Stimulated activated naive CD8-positive, alpha-beta T cell treated with anti-CD3 and anti-CD28 coated beads, Interleukin-15, Interleukin-2, amounts not matched to agents 100 ng/mL and 50 ng/mL, for 24 hours (primary cell): ENCODE measurements around the gene HOTAIR.
A peak's percentile ranks its signal among the peaks of the same experiment; 100 is the strongest.

Source experiments
- H3K27ac Mint-ChIP-seq: one replicate; pipeline ENCODE4 v1.8.0; 2021; ENCODE audit warnings: mild to moderate bottlenecking, mixed read lengths
- H3K27me3 Mint-ChIP-seq: one replicate; pipeline ENCODE4 v1.8.0; 2021; ENCODE audit warnings: mixed read lengths
- H3K36me3 Mint-ChIP-seq: one replicate; pipeline ENCODE4 v1.8.0; 2021; ENCODE audit warnings: low read depth, mixed read lengths
- H3K4me1 Mint-ChIP-seq: one replicate; pipeline ENCODE4 v1.8.0; 2021; ENCODE audit warnings: low read depth, mixed read lengths
- H3K4me3 Mint-ChIP-seq: one replicate; pipeline ENCODE4 v1.8.0; 2021; ENCODE audit warnings: mild to moderate bottlenecking, mixed read lengths
- H3K9me3 Mint-ChIP-seq: one replicate; pipeline ENCODE4 v1.8.0; 2021; ENCODE audit warnings: mixed read lengths

Gene HOTAIR

DNA sequence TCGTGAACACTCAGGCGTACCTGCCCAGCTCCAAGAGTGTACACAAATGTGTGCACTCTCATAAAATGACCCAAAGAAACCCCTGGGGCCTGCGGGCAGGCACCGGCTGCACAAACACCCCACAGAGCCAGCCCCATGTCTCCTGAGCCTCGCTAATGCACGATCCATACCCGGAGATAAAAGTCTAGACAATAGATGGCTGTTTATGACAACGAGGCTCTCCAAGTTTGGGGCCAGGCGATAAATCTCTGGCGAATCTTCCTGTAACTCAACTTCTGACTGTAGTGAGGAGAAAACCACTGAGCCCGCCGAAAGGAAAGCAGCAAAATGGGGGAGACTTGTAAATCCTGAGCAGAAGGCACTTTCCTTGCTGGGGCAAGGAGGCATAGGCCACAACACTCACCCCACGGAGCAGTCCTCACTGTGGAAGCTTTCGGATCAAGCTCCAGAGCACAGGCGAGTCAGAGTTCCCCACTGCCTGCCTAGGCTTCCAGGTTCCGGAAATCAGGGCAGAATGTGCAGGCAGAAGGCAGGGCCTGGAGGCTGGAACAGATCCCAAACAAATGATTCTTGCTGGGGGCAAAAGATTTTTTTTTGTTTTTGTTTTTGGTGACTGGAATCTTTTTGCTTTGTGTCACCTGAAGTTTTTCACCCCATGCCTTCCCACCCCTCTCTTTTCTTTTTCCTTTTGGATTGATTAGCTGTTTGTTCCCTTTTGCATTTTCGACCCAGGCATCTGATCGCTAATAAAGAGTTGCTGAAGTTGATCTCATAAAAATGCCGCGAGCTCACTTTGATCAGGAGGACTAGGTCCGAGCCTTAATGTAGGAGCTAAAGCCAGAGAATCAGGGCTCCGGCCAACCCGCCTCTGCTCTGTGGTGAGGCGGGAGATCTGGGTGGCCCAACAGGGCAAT, 6.3 kb downstream of the HOTAIR start:
- peaks cover 100% of the 10 kb centered on the region for H3K27me3 Mint-ChIP-seq
- no peaks in the 10 kb centered on the region for H3K9me3 Mint-ChIP-seq
- H3K27ac Mint-ChIP-seq, result no peak overlapping the region
- peaks cover 3% of the 10 kb centered on the region for H3K36me3 Mint-ChIP-seq
- peaks cover 33% of the 10 kb centered on the region for H3K4me1 Mint-ChIP-seq
- H3K4me3 Mint-ChIP-seq, result no peak overlapping the region

DNA sequence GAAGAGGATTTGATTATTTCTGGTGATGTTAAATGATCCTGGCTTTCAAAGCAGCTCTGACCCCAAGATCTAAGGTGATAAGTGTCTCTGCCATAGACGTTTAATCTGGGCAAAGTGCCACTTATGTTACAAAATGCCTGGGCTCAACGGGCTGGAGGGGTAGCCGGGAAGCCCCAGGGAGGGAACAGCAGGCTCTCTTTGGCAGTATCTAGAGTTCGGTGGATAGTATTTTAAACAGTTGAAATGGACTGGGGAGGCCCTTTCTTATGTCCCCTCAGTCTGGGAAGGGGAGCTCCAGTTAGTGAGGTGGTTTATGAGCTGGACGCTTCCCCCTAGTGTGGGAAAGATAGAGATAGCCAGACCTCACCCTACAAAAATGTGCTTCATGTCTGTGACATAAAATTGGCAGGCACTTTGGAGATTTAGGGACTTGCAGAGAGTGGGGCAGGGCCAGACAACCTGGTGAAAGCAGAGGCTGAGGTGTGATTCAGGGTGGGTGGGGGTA, 7.3 kb downstream of the HOTAIR start:
- no peak overlapping the region for H3K4me3 Mint-ChIP-seq
- peaks cover 99% of the 10 kb centered on the region for H3K27me3 Mint-ChIP-seq
- H3K36me3 Mint-ChIP-seq, result no peaks in the 10 kb centered on the region
- no peak overlapping the region for H3K27ac Mint-ChIP-seq
- H3K9me3 Mint-ChIP-seq, result no peaks in the 10 kb centered on the region
- peaks cover 28% of the 10 kb centered on the region for H3K4me1 Mint-ChIP-seq

DNA sequence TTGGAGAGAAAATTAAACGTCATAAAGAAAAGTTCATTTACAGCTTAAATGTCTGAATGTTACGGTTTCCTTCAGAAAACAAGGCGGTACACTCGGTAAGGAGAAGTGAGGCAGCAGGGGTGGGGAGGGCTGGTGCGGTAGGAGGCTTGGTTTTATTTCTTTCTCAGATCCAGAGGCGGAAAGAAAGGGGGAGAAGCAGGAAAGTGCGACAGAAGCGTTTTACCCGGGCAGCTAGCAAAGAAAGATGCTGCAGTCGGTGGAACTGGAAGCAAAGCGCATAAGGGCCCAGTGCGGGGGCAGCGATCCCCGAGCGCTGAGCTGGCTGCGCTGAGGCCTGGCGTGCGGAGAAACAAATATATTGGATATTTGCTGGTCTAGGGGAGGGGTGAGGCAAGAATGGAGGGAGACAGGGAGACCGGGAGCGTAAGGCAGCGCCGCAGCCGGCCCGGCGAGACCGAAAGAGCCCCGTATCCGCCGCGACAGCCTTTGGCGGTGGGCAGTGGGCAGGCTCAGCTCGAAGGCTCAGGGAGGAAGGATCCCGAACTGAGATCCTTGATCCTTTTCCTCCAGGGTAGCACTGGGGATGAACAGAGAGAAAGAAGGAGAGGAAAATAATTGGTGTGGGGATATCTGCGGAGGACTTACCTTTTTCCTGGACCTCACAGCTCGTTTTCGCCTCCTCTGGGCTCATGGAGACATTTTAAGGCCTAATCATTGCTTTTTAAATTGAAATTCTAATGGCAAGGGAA, 8.2 kb downstream of the HOTAIR start:
- H3K36me3 Mint-ChIP-seq, result no peaks in the 10 kb centered on the region
- peaks cover 99% of the 10 kb centered on the region for H3K27me3 Mint-ChIP-seq
- peak overlapping the region; percentile 14 for H3K4me3 Mint-ChIP-seq
- H3K9me3 Mint-ChIP-seq, result no peaks in the 10 kb centered on the region
- no peak overlapping the region for H3K27ac Mint-ChIP-seq
- peaks cover 28% of the 10 kb centered on the region for H3K4me1 Mint-ChIP-seq

DNA sequence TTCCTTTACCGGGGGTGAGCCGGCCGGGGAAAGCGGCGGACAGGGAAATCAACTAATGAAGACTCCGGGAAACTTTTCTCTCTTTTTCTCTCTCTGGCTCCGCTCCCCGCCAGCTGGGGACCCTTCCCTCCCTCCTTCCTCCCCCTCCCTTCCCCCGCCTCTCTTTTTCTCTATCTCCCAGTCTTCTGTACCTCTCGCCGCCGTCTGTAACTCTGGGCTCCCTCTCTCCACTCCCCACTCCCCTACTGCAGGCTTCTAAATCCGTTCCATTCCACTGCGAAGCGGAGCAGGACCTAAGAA, 8.7 kb downstream of the HOTAIR start:
- H3K9me3 Mint-ChIP-seq, result no peaks in the 10 kb centered on the region
- H3K27me3 Mint-ChIP-seq, result peaks cover 95% of the 10 kb centered on the region
- H3K4me3 Mint-ChIP-seq, result peak overlapping the region; percentile 22
- peaks cover 28% of the 10 kb centered on the region for H3K4me1 Mint-ChIP-seq
- H3K27ac Mint-ChIP-seq, result no peak overlapping the region
- no peaks in the 10 kb centered on the region for H3K36me3 Mint-ChIP-seq

DNA sequence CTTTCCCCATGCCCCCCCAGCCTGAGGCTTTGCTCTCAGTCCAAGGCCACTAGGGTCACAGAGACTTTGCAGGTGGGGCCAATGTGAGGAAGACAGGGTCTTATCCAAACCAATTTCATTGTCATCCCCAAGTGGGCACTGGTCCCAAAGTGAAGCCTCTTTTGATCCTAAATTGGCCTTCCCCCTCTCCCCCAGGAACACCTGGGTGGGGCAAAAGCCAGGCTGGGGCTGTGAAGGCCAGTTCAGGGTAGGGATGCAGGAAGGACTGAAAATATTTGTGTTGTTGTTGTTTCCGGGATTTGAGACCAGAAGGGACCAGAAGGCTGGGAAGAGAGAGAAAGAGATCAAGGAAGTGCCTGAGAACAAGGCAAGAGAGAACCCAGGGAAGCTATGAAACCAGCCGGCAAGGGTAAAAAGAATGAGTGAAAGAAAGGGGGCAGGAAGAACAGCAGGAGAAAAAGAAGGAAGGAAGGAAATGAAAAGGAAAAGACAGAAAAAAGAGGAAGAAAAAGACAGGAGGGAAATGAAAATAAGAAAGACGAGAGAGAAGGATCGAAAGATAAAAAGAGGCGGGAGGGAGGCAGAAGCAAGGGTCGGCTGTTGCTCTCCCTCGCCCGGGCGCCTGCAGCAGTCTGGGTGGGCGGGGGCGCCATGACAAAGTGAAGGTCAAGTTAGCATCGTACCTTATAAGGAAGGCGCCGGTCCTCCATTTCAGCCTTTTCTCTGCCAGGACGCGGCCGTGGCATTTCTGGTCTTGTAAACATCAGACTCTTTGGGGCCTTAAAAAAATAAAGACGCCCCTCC, 9.3 kb downstream of the HOTAIR start:
- Mint-ChIP-seq H3K4me1 (peaks cover 29% of the 10 kb centered on the region), H3K4me3 (peak overlapping the region; percentile 22), H3K36me3 (no peaks in the 10 kb centered on the region), H3K27me3 (peaks cover 91% of the 10 kb centered on the region), H3K27ac (no peak overlapping the region), H3K9me3 (no peaks in the 10 kb centered on the region)

DNA sequence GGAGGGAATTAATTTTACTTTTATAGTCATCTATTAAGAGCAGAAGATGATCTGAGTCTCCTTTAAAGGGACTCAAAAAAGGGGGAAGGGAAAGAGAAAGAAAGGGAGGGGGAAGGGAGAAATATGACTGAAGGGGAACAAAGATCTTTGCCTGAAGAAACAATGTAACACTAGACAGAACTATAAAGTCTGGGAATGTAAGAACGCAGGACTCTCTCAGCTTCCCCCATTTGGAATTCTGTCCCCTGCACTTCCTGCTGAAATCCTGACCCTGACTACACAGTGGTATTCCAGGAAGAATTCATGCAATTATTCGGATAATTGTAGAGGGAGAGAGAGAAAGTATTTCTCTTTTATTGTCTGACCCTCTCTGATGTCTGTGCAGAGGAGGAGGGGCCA, 10.4 kb downstream of the HOTAIR start:
- H3K36me3 Mint-ChIP-seq, result no peaks in the 10 kb centered on the region
- H3K4me3 Mint-ChIP-seq, result no peak overlapping the region
- no peaks in the 10 kb centered on the region for H3K9me3 Mint-ChIP-seq
- H3K27ac Mint-ChIP-seq, result no peak overlapping the region
- peaks cover 91% of the 10 kb centered on the region for H3K27me3 Mint-ChIP-seq
- peaks cover 32% of the 10 kb centered on the region for H3K4me1 Mint-ChIP-seq

DNA sequence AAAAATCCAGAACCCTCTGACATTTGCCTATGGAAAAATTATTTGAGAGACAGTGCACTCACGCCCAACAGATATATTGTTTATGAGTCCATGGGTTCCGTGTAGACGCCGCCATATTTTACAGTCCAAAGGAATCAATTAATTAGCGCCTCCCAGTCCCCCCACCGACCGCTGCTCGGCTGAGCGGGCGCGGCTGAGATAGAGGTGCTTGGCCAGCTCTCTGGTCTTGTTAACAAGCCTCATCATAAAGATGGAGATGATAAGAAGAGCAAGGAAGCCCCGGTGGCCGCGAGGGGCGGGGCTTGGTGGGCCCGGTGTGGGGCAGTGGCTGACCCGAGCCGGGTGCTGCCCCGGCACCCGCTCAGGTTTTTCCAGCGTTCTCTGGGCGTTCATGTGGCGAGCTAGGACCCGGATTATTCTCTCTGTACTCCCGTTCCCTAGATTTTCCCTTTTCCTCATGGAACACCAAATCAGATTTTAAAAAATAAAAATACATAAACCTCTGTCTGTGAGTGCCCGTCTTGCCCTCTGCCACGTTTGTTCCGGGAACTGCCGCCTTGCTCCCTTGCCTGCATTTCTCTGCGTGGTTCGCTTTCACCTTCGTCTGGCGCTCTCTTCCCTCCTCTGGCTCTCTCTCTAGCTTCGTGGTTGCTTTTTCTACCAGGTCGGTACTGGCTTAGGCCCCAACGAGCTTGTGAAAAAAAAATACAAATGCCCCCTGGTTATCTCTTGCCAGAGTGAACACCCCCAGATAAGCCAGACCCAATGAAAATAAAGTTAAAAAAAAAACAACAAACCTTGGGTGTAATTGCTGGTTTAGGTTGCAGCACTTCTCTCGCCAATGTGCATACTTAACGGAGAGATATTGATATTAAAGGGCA, 11.1 kb downstream of the HOTAIR start:
- Mint-ChIP-seq H3K9me3 (no peaks in the 10 kb centered on the region), H3K4me3 (peak overlapping the region; percentile 31), H3K36me3 (no peaks in the 10 kb centered on the region), H3K27ac (peak overlapping the region; percentile 55), H3K27me3 (peaks cover 91% of the 10 kb centered on the region), H3K4me1 (peaks cover 32% of the 10 kb centered on the region)

DNA sequence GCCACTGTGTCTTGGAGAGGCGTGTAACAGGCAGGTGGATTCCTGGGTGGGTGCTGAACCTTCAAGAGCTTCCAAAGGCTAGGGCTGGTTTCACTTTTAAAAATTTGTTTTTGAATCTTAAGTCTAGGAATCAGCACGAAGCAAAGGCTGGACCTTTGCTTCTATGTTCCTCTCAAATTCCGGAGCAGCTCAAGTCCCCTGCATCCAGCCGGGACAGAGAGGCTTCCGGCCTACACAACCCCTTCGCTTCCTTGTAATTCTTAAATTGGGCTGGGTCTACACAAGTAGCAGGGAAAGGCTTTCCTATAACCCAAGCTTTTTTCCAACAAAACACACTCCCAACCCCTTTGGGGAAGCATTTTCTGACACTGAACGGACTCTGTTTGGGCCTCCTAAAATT, 11.7 kb downstream of the HOTAIR start:
- Mint-ChIP-seq H3K27me3 (peaks cover 91% of the 10 kb centered on the region), H3K4me3 (no peak overlapping the region)

DNA sequence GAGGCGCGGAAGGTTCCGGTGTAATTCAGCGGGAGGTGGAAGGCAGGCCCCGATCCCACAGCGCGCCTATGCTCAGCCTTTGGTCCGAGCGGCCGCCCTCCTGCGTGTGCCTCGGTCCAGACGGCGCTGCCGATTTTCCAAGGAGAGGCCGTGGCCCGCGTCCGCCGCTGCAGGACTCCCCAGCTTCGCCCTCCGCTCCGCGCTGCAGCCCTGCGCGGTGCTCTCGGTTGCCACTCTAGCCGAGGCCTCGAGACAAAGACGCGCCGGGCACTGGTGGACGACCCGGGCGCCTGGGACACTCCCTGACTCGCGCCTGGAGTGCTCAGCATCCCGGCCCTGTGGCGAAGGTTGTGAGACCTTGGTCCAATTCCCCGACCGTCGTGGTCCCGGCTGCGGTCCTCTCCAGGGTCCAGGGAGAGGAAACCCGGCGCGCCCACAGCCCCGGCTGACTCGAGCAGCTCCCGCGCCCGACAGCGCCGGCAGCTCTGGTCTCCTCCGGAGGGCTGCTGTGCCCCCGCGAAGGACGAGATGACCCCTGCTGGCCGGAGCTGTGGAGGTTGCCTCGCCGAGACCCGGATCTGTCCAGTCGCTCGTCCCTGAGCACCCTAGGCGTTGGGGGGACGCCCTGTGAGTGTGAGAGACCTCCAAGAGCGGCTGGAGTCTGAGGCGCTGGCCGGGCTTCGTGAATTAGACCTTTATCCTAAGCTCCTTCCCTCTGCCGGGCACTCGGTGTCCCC, 13.6 kb downstream of the HOTAIR start:
- no peaks in the 10 kb centered on the region for H3K9me3 Mint-ChIP-seq
- no peaks in the 10 kb centered on the region for H3K36me3 Mint-ChIP-seq
- H3K27ac Mint-ChIP-seq, result no peak overlapping the region
- peaks cover 30% of the 10 kb centered on the region for H3K4me1 Mint-ChIP-seq
- H3K4me3 Mint-ChIP-seq, result no peak overlapping the region
- H3K27me3 Mint-ChIP-seq, result peaks cover 91% of the 10 kb centered on the region

More for the DNA sequence above, 11.7 kb downstream of the HOTAIR start:
- no peak overlapping the region for H3K27ac Mint-ChIP-seq
- H3K36me3 Mint-ChIP-seq, result no peaks in the 10 kb centered on the region
- peaks cover 32% of the 10 kb centered on the region for H3K4me1 Mint-ChIP-seq
- H3K9me3 Mint-ChIP-seq, result no peaks in the 10 kb centered on the region

DNA sequence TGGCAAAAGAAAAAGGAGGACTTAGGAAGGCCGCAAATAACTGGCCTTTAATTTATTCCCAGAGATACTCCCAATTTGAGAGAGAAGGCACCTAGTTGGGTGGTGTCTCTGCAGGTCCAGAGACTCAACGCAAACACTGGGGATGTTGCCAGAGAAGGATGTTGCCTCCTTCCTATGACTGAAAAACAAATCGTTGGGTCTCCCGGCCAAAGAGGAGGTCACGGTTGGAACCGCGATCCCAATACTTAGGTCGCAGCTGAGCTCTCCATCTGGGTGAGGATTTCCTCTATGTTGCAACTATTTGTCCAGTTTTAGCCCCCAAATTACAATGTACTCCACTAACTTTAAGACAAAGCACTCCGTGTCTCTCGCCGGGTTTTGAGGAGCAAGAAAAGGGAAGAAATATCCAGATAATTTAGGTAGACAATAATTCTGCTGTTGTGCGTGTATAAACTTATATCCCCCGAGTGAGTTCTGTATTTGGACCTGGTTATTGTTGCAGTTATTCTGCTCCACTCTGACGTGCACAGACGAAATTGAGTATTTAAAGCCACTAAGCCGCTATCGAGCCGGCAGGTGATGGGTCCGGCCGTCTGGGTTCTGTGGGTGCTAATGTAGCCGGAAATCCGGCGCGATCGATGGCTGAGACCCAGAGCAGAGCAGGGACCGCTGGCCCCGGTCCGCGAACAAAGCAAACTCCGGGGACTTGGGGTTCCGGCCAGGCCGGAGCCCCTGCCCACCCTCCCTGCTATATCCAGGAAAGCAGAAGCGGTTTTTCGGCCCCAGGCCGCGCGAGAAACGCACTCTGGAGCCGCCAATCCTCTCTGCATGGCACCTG, 14.3 kb downstream of the HOTAIR start:
- H3K4me3 Mint-ChIP-seq, result no peak overlapping the region
- H3K4me1 Mint-ChIP-seq, result peaks cover 30% of the 10 kb centered on the region
- no peaks in the 10 kb centered on the region for H3K9me3 Mint-ChIP-seq
- H3K27me3 Mint-ChIP-seq, result peaks cover 91% of the 10 kb centered on the region
- H3K36me3 Mint-ChIP-seq, result no peaks in the 10 kb centered on the region
- peak overlapping the region; percentile 61 for H3K27ac Mint-ChIP-seq

DNA sequence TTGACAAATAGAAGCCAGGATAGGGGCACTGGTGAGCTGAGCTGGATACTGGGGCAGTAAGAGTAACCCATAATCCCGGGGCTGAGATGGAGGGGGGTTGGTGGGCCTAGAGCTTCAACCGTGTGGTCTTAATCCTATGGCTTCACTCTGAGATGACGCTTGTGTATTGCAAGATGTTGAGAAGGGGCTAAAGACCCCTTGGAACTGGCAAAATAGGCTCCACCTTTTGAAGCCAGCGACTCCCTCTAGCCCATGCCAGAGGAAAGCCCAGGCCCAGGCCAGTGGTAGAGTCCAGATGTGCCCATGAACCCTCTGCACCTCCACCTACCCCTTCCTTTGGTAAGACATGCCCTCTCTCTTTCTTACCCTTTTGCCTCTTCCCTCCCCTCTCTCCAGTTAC, 15.4 kb downstream of the HOTAIR start:
- Mint-ChIP-seq H3K9me3 (no peaks in the 10 kb centered on the region), H3K36me3 (no peaks in the 10 kb centered on the region), H3K27ac (no peak overlapping the region), H3K27me3 (peaks cover 88% of the 10 kb centered on the region), H3K4me3 (no peak overlapping the region), H3K4me1 (peaks cover 21% of the 10 kb centered on the region)

DNA sequence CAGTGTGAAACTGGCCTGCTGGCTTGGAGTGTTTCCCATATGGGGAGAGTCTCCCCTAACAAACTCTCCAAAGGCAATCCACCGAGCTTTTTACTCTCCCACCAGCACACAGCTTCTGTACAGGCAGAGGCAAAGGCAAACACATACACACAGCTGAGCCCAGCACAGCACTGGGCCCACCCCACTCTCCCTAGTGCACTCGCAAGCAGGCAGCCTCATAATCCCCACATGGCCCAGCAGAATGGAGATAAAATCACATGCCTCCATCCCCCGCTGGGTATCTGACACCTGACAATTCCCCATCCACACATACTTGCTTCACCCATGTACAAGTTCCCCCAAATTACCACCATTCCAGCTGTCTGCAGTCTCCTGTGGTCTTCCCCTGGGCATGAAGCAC, 16.6 kb downstream of the HOTAIR start:
- peaks cover 88% of the 10 kb centered on the region for H3K27me3 Mint-ChIP-seq
- H3K36me3 Mint-ChIP-seq, result no peaks in the 10 kb centered on the region
- no peak overlapping the region for H3K27ac Mint-ChIP-seq
- no peak overlapping the region for H3K4me3 Mint-ChIP-seq
- H3K9me3 Mint-ChIP-seq, result no peaks in the 10 kb centered on the region
- H3K4me1 Mint-ChIP-seq, result peaks cover 17% of the 10 kb centered on the region
